Glomerular visceral epithelial cell (primary cell): ENCODE data around the gene RAB11FIP4.

Experiments used
- DNase-seq: peaks from one replicate; pipeline ENCODE4 v3.0.0-alpha.2; 2016; ENCODE audit errors: extremely low spot score

RAB11FIP4 gene

GRCh38 chr17:31487063-31487647 is 95.7 kb downstream of the RAB11FIP4 start:
- DNase-seq = no peak

GRCh38 chr17:31487648-31488263 is 96.3 kb downstream of the RAB11FIP4 start:
- DNase-seq = peak; percentile 90

GRCh38 chr17:31488264-31488981 is 96.9 kb downstream of the RAB11FIP4 start:
- DNase-seq = no peak

- no peak for DNase-seq
Observed at GRCh38 chr17:31488982-31489294, 97.5 kb downstream of the RAB11FIP4 start.

- DNase-seq = no peak
Observed at GRCh38 chr17:31489295-31490018, 98.0 kb downstream of the RAB11FIP4 start.

- DNase-seq = no peak
Observed at GRCh38 chr17:31490019-31490650, 98.7 kb downstream of the RAB11FIP4 start.

GRCh38 chr17:31490671-31491375 is 99.3 kb downstream of the RAB11FIP4 start:
- no peak for DNase-seq

- no peak for DNase-seq
Observed at GRCh38 chr17:31491376-31492131, 100.1 kb downstream of the RAB11FIP4 start.

- no peak for DNase-seq
Observed at GRCh38 chr17:31492206-31492605, 100.7 kb downstream of the RAB11FIP4 start.

- no peak for DNase-seq
Observed at GRCh38 chr17:31492880-31493655, 101.6 kb downstream of the RAB11FIP4 start.

GRCh38 chr17:31493656-31494155 is 102.2 kb downstream of the RAB11FIP4 start:
- DNase-seq = no peak

- no peak for DNase-seq
Observed at GRCh38 chr17:31494259-31495021, 103.0 kb downstream of the RAB11FIP4 start.

- peak; percentile 82 for DNase-seq
Observed at GRCh38 chr17:31495022-31495885, 103.8 kb downstream of the RAB11FIP4 start.

- no peak for DNase-seq
Observed at GRCh38 chr17:31496097-31496496, 104.6 kb downstream of the RAB11FIP4 start.

GRCh38 chr17:31496601-31497000 is 105.1 kb downstream of the RAB11FIP4 start:
- no peak for DNase-seq

- DNase-seq = no peak
Observed at GRCh38 chr17:31497431-31497830, 106.0 kb downstream of the RAB11FIP4 start.

GRCh38 chr17:31497994-31498826 is 106.7 kb downstream of the RAB11FIP4 start:
- DNase-seq = no peak
